ENCODE results near the gene C1QTNF9. TPM values are rescaled to one million over a fixed set of nuclear protein-coding genes. Genes with fewer than 3 reads are reported as not detected.

Gene C1QTNF9
- total and polyA plus RNA-seq, 2 of the 8 experiments (the other 6 are each of a cell fraction or from before 2014, with no cell fraction given), result not detected

- TF ChIP-seq ATF2 (IDR thresholded peaks at IDR 0.05; ENCODE audit: low read length) (no peak), POLR2A (IDR thresholded peaks at IDR 0.05; ENCODE audit: control extremely low read depth in 1 of 2, low read depth in 2 of 2, low read length in 2 of 2) (no peak), GABPA (IDR thresholded peaks at IDR 0.05; ENCODE audit: borderline replicate concordance, insufficient read depth, low read length) (no peak)
These were observed 18.8 kb downstream of the C1QTNF9 start (continued) for GRCh38 chr13:24328145-24328544.
